ENCODE data around the gene GID4. TPM values are rescaled to one million over a fixed set of nuclear protein-coding genes. Genes with fewer than 3 reads are reported as not detected.

The GID4 gene
- total RNA-seq, result 1 to 10 TPM; 6.6 to 10.0 (median 6.9) TPM
- 9.2 TPM for total RNA-seq (2013)

DNA sequence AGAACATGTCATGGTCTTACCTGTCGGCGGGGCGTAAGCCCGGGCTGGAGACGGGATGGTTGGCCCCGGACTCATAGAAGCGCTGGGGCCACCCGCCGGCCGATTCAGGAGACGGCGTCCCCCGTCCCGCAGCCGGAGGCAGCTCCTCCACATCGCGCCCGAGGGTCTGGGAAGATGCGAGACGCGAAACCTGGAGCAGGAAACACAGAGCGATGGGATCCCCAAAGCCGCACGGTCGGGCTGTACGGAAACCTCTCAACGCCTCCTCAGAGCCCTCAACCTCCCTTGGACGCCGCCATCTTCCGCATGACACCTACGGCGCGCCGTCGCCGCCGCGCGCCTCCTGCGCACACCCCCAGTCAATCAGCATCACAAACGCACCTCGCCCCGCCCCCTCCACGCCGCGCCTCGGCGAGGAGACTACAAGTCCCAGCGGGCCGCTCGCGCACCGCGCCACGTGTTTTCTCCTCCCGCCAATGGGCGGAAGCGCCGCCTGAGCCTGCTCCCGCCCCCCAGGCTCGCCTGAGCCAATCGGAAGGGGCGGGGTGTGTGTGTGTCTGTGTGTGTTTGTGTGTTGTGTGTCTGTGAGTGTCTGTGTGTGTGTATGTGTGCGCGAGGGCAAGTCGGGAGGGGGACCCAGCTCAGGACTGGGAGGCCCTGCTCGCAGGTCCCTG lies at the start of gene GID4, which contains the start of gene ATPAF2:
Gene GID4, plus strand, starts transcription at position 548 of the 674 bp plus-strand sequence. Its CDS starts 57 bp downstream, at position 605.
Gene ATPAF2, minus strand, starts transcription at position 308 of the 674 bp plus-strand sequence. Its CDS starts 155 bp downstream, at position 153.
- intact Hi-C loops (cut with micrococcal nuclease), result loop anchor here (1.0 to 5.0 kb wide), 2 partner anchors 67 to 357 kb away; partner anchors contain the start of genes DRC3, RAI1 and TOM1L2
- H3K4me1 Mint-ChIP-seq, result peaks cover 45 to 52% of the 10 kb centered on the region in 2 donors
- WGBS (ENCODE audit: insufficient coverage), result under 1% methylated on average over 67 of the region's 67 CpGs

DNA sequence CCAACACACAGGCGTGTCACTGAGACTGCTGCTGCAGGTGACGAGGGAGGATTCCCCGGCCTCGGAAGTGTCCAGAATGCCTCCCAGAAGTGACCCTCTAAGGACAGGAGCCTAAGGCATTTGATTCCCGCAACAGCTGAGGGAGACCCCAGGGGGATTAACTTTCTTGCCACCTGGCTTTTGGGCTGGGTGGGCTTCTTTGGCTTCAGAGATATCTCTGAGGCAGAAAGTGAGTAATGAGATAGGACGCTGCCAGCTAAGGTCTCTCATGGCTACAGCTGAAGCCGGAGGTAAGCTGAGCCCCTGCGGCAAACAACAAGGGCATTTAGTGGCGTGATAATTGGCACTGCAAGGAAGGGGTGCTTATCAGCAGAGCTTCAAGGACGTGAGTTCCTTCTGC lies 49.6 kb upstream of the GID4 start:
- H3K27ac ChIP-seq (ENCODE audit: low read length), result no peak overlapping the region
- WGBS (ENCODE audit: insufficient coverage), result 90% methylated on average over 10 of the region's 10 CpGs
- DNase-seq, result no peak
- H3K27me3 ChIP-seq (ENCODE audit: control insufficient read depth, insufficient read depth, low read length), result no peaks in the 10 kb centered on the region
- intact Hi-C loops (cut with micrococcal nuclease), result no loop called here
- no peaks in the 10 kb centered on the region for H3K4me1 ChIP-seq (ENCODE audit: control insufficient read depth, insufficient read depth, low read length)
- Mint-ChIP-seq H3K4me1 (no peaks in the 10 kb centered on the region), H3K9me3 (no peaks in the 10 kb centered on the region), H3K36me3 (no peaks in the 10 kb centered on the region), H3K27me3 (ENCODE audit: low read depth in 2 of 2) (no peaks in the 10 kb centered on the region), H3K27ac (no peak overlapping the region), H3K4me3 (no peak overlapping the region)
- H3K9me3 ChIP-seq (ENCODE audit: control insufficient read depth, insufficient read depth, low read length), result no peaks in the 10 kb centered on the region
- no peak for ATAC-seq
- H3K36me3 ChIP-seq (ENCODE audit: control insufficient read depth, insufficient read depth, low read length), result no peaks in the 10 kb centered on the region
- H3K4me3 ChIP-seq (ENCODE audit: low read length), result no peak overlapping the region
- TF ChIP-seq, protein P1, sequence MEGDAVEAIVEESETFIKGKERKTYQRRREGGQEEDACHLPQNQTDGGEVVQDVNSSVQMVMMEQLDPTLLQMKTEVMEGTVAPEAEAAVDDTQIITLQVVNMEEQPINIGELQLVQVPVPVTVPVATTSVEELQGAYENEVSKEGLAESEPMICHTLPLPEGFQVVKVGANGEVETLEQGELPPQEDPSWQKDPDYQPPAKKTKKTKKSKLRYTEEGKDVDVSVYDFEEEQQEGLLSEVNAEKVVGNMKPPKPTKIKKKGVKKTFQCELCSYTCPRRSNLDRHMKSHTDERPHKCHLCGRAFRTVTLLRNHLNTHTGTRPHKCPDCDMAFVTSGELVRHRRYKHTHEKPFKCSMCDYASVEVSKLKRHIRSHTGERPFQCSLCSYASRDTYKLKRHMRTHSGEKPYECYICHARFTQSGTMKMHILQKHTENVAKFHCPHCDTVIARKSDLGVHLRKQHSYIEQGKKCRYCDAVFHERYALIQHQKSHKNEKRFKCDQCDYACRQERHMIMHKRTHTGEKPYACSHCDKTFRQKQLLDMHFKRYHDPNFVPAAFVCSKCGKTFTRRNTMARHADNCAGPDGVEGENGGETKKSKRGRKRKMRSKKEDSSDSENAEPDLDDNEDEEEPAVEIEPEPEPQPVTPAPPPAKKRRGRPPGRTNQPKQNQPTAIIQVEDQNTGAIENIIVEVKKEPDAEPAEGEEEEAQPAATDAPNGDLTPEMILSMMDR (IDR thresholded peaks at IDR 0.05), result no peak

More for the DNA sequence above, at the start of gene GID4, which contains the start of gene ATPAF2:
- Mint-ChIP-seq H3K9me3 (no peaks in the 10 kb centered on the region), H3K27me3 (ENCODE audit: low read depth in 2 of 2) (no peaks in the 10 kb centered on the region), H3K36me3 (no peaks in the 10 kb centered on the region), H3K27ac (peak within 1 kb of the TSS; percentile 79 to 87), H3K4me3 (peak within 1 kb of the TSS; percentile 93)
- H3K4me1 ChIP-seq (ENCODE audit: control insufficient read depth, insufficient read depth, low read length), result peaks cover 28% of the 10 kb centered on the region
- no peaks in the 10 kb centered on the region for H3K27me3 ChIP-seq (ENCODE audit: control insufficient read depth, insufficient read depth, low read length)
- TF ChIP-seq, protein P1 (IDR thresholded peaks at IDR 0.05), result no peak
- ATAC-seq, result peak; percentile 91 to 99 (median 94)
- H3K27ac ChIP-seq (ENCODE audit: low read length), result peak within 1 kb of the TSS; percentile 75
- H3K36me3 ChIP-seq (ENCODE audit: control insufficient read depth, insufficient read depth, low read length), result no peaks in the 10 kb centered on the region
- DNase-seq, result peak; percentile 99
- H3K4me3 ChIP-seq (ENCODE audit: low read length), result peak within 1 kb of the TSS; percentile 89
- H3K9me3 ChIP-seq (ENCODE audit: control insufficient read depth, insufficient read depth, low read length), result no peaks in the 10 kb centered on the region

DNA sequence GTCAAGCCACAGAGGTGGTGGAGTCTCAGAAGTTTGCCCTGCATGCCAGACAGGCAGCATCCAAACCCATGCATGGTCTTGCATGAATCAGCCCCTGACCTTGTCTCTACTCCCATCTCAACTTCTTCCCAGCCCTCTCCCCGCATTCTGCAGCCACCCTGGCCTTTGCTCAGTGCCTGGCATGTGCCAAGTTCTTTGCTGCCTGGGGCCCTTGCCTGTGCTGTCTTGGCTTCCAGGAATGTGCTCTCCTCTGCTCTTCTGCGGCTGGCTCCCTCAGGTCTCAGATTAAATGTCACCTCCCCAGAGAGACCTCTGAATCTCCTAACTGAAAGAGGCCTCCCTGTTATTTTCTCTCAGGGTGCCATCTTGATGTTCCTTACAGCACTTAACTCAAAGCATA lies 48.9 kb upstream of the GID4 start:
- H3K9me3 Mint-ChIP-seq, result no peaks in the 10 kb centered on the region
- Histone ChIP-seq H3K9me3 (ENCODE audit: control insufficient read depth, insufficient read depth, low read length) (no peaks in the 10 kb centered on the region), H3K4me3 (ENCODE audit: low read length) (no peak overlapping the region), H3K36me3 (ENCODE audit: control insufficient read depth, insufficient read depth, low read length) (no peaks in the 10 kb centered on the region), H3K4me1 (ENCODE audit: control insufficient read depth, insufficient read depth, low read length) (no peaks in the 10 kb centered on the region), H3K27me3 (ENCODE audit: control insufficient read depth, insufficient read depth, low read length) (no peaks in the 10 kb centered on the region), H3K27ac (ENCODE audit: low read length) (no peak overlapping the region)
- no peak for DNase-seq
- H3K4me1 Mint-ChIP-seq, result no peaks in the 10 kb centered on the region
- TF ChIP-seq, protein P1 (IDR thresholded peaks at IDR 0.05), result no peak
- ATAC-seq, result no peak
- H3K36me3 Mint-ChIP-seq, result no peaks in the 10 kb centered on the region
- H3K27ac Mint-ChIP-seq, result no peak overlapping the region
- H3K4me3 Mint-ChIP-seq, result no peak overlapping the region
- intact Hi-C loops (cut with micrococcal nuclease), result no loop called here
- H3K27me3 Mint-ChIP-seq (ENCODE audit: low read depth in 2 of 2), result no peaks in the 10 kb centered on the region
- WGBS (ENCODE audit: insufficient coverage), result 93% methylated on average over 2 of the region's 2 CpGs

All from natural killer cell (primary cell).